ENCODE measurements around the gene DGCR8. TPM values are rescaled to one million over a fixed set of nuclear protein-coding genes. Genes with fewer than 3 reads are reported as not detected.

Gene DGCR8
- total and polyA plus RNA-seq, 2 experiments from 2014 or later = 14.0 to 28.7 TPM

DNA sequence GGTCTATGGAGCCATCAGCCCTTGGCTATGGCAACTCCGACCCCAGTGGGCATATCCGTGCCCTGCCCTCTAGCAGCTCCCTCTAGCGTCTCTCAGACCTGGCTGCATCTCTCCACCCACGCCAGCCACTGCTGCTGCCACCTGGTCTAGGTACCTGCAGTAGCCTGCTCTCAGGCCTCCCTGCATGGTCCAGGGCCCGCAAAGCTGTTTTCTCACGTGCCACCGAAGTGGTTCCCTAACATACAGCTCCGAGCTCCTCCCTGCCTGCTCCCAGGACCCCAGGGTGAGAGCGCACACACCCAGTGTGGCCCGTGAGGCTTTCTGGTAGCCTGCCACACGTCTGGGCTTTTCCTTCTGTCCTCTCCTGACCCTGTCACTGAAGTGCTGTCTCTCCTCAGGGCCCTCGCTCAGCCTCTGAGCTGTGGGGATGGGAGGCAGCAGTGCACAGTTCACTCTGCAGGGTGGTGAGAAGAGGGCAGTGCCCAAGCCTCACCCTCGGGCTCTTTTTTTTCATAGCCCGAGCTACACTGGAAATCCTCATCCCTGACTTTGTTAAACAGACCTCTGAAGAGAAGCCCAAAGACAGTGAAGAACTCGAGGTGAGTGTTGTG lies 14.3 kb downstream of the DGCR8 start:
- TF ChIP-seq EZH2phosphoT487 (IDR thresholded peaks at IDR 0.05; ENCODE audit: insufficient read depth, low read depth) = no peak
- TF ChIP-seq EZH2 (IDR thresholded peaks at IDR 0.05; ENCODE audit: insufficient read depth, poor library complexity, severe bottlenecking) = no peak
- 96 to 97% methylated on average over 15 of the region's 15 CpGs for WGBS, 2 experiments (ENCODE audit: low coverage in 1 of 2, low lambda C conversion rate in 2 of 2, missing lambda C conversion rate in 2 of 2)
- Histone ChIP-seq H3K4me3 (no peak overlapping the region), H3K27me3 (replicated peaks; ENCODE audit: insufficient read depth) (no peaks in the 10 kb centered on the region), H3K4me2 (ENCODE audit: unreplicated experiment) (no peak overlapping the region), H3K27ac (no peak overlapping the region), H3K4me1 (ENCODE audit: insufficient read depth) (peaks cover 9% of the 10 kb centered on the region), H2AFZ (no peak overlapping the region), H3F3A (ENCODE audit: insufficient read depth) (peaks cover 14% of the 10 kb centered on the region), H3K36me3 (ENCODE audit: low read depth) (peaks cover 66% of the 10 kb centered on the region), H3K9ac (no peak overlapping the region), H4K20me1 (ENCODE audit: insufficient read depth) (no peaks in the 10 kb centered on the region), H3K9me2 (ENCODE audit: insufficient read depth) (no peaks in the 10 kb centered on the region), H3K79me2 (ENCODE audit: insufficient read depth) (peaks cover 83% of the 10 kb centered on the region), H3K9me3 (ENCODE audit: low read depth) (no peaks in the 10 kb centered on the region)
- DNase-seq = no peak
- in situ Hi-C loops (cut with MboI) = no loop called here

DNA sequence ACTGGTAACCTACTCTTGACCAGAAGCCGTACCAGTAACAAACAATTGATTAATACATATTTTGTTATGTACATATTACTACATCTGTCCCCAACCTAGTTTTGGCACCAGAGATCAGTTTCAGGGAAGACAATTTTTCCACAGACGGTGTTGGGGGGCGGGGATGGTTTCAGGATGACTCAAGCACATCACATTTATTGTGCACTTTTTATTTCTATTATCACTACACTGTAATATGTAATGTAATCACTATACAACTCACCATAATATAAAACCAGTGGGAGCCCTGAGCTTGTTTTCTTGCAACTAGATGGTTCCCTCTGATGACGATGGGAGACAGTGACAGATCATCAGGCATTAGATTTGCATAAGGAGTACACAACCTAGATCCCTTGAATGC lies 15.5 kb downstream of the DGCR8 start:
- Histone ChIP-seq H3K9me3 (ENCODE audit: low read depth) (no peaks in the 10 kb centered on the region), H3K4me2 (ENCODE audit: unreplicated experiment) (no peak overlapping the region), H3K9ac (no peak overlapping the region), H3K27me3 (replicated peaks; ENCODE audit: insufficient read depth) (no peaks in the 10 kb centered on the region), H2AFZ (no peak overlapping the region), H3K79me2 (ENCODE audit: insufficient read depth) (peaks cover 88% of the 10 kb centered on the region), H4K20me1 (ENCODE audit: insufficient read depth) (no peaks in the 10 kb centered on the region), H3K27ac (no peak overlapping the region), H3K36me3 (ENCODE audit: low read depth) (peaks cover 56% of the 10 kb centered on the region), H3K4me3 (no peak overlapping the region), H3F3A (ENCODE audit: insufficient read depth) (peaks cover 9% of the 10 kb centered on the region; the same call in 1 of the 2 replicates), H3K4me1 (ENCODE audit: insufficient read depth) (peaks cover 3% of the 10 kb centered on the region), H3K9me2 (ENCODE audit: insufficient read depth) (no peaks in the 10 kb centered on the region)
- in situ Hi-C loops (cut with MboI) = no loop called here
- 99 to 100% methylated on average over 4 of the region's 4 CpGs for WGBS, 2 experiments (ENCODE audit: low coverage in 1 of 2, low lambda C conversion rate in 2 of 2, missing lambda C conversion rate in 2 of 2)
- no peak for TF ChIP-seq EZH2phosphoT487 (IDR thresholded peaks at IDR 0.05; ENCODE audit: insufficient read depth, low read depth)
- DNase-seq = no peak

DNA sequence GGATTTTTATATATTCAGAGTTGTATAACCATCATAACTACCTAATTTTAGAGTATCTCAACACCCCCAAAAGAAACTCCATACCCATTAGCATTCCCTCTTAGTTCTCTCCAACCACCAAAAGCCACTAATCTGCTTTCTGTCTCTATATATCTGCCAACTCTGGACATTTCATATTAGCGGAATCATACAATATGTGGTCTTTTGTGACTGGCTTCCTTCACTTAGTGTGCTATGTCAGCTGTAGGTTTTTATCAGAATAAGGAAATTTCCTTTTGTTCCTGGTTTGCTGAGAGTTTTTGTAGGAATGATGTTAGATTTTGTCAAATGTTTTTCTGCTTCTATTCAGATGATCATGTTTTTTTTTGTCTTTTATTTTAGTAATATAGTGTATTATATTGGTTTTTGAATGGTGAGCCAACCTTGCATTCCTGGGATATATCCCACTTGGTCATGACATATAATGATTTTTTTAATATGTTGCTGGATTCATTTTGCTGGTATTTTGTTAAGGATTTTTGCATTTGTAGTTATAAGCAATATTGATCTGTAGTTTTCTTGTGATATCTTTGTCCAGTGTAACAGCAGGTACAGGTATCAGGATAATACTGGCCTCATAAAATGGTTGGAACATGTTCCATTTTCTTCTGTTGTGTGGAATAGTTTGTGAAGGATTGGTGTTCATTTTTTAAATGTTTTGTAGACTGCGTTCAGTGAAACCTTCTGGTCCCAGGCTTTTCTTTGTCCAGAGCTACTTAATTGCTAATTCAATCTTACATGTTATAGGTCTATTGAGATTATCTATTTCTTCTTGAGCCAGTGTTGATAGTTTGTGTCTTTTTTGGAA lies 16.8 kb downstream of the DGCR8 start:
- Histone ChIP-seq H3K27ac (no peak overlapping the region), H3K36me3 (ENCODE audit: low read depth) (peaks cover 52% of the 10 kb centered on the region), H3K4me1 (ENCODE audit: insufficient read depth) (no peaks in the 10 kb centered on the region), H2AFZ (no peak overlapping the region), H4K20me1 (ENCODE audit: insufficient read depth) (no peaks in the 10 kb centered on the region), H3K9me2 (ENCODE audit: insufficient read depth) (no peaks in the 10 kb centered on the region), H3F3A (ENCODE audit: insufficient read depth) (peaks cover 9% of the 10 kb centered on the region; the same call in 1 of the 2 replicates), H3K79me2 (ENCODE audit: insufficient read depth) (peaks cover 88% of the 10 kb centered on the region), H3K27me3 (replicated peaks; ENCODE audit: insufficient read depth) (no peaks in the 10 kb centered on the region), H3K4me2 (ENCODE audit: unreplicated experiment) (no peak overlapping the region), H3K4me3 (no peak overlapping the region), H3K9me3 (ENCODE audit: low read depth) (no peaks in the 10 kb centered on the region), H3K9ac (no peak overlapping the region)
- TF ChIP-seq EZH2 (IDR thresholded peaks at IDR 0.05; ENCODE audit: insufficient read depth, poor library complexity, severe bottlenecking) (no peak), EZH2phosphoT487 (IDR thresholded peaks at IDR 0.05; ENCODE audit: insufficient read depth, low read depth) (no peak)
- in situ Hi-C loops (cut with MboI) = no loop called here
- DNase-seq = no peak
- WGBS, 2 experiments (ENCODE audit: low coverage in 1 of 2, low lambda C conversion rate in 2 of 2, missing lambda C conversion rate in 2 of 2) = 97 to 98% methylated on average over 2 of the region's 2 CpGs

- Histone ChIP-seq H3K9me3 (ENCODE audit: low read depth) (no peaks in the 10 kb centered on the region), H3K4me1 (ENCODE audit: insufficient read depth) (no peaks in the 10 kb centered on the region), H2AFZ (no peak overlapping the region), H3K4me3 (no peak overlapping the region), H3K79me2 (ENCODE audit: insufficient read depth) (peaks cover 93% of the 10 kb centered on the region), H3K9ac (no peak overlapping the region), H3K36me3 (ENCODE audit: low read depth) (peaks cover 49% of the 10 kb centered on the region), H3F3A (ENCODE audit: insufficient read depth) (peaks cover 9% of the 10 kb centered on the region; the same call in 1 of the 2 replicates), H3K27ac (no peak overlapping the region), H3K4me2 (ENCODE audit: unreplicated experiment) (no peak overlapping the region), H3K27me3 (replicated peaks; ENCODE audit: insufficient read depth) (no peaks in the 10 kb centered on the region), H4K20me1 (ENCODE audit: insufficient read depth) (no peaks in the 10 kb centered on the region), H3K9me2 (ENCODE audit: insufficient read depth) (no peaks in the 10 kb centered on the region)
- TF ChIP-seq EZH2phosphoT487 (IDR thresholded peaks at IDR 0.05; ENCODE audit: insufficient read depth, low read depth) (no peak), EZH2 (IDR thresholded peaks at IDR 0.05; ENCODE audit: insufficient read depth, poor library complexity, severe bottlenecking) (no peak)
- no peak for DNase-seq
- WGBS, 2 experiments (ENCODE audit: low coverage in 1 of 2, low lambda C conversion rate in 2 of 2, missing lambda C conversion rate in 2 of 2) = 99 to 100% methylated on average over 6 of the region's 6 CpGs
- in situ Hi-C loops (cut with MboI) = no loop called here
Observed at GRCh38 chr22:20099099-20099711, 19.2 kb downstream of the DGCR8 start.

Measured in GM23248 (cell line).